CMK (cell line): Measurements from ENCODE around the gene ROBO4.
A peak's percentile ranks its signal among the peaks of the same experiment; 100 is the strongest.

Source experiments
- DNase-seq: peaks from one replicate; pipeline ENCODE4 v3.0.0-alpha.2; 2010; ENCODE audit warnings: low read depth

Gene ROBO4

GRCh38 chr11:124889191-124890091, 8.2 kb downstream of the ROBO4 start:
- no peak for DNase-seq

- DNase-seq: no peak
Measured at GRCh38 chr11:124887667-124888013, 10.0 kb downstream of the ROBO4 start.

GRCh38 chr11:124886978-124887666, 10.5 kb downstream of the ROBO4 start:
- DNase-seq: no peak

GRCh38 chr11:124886476-124886875, 11.2 kb downstream of the ROBO4 start:
- DNase-seq: no peak

- DNase-seq: no peak
Measured at GRCh38 chr11:124884869-124885479, 12.7 kb downstream of the ROBO4 start.

- DNase-seq: no peak
Measured at GRCh38 chr11:124884340-124884739, 13.3 kb downstream of the ROBO4 start.

- DNase-seq: no peak
Measured at GRCh38 chr11:124882339-124883071, 15.2 kb downstream of the ROBO4 start.

- DNase-seq: no peak
Measured at GRCh38 chr11:124880958-124881357, 16.7 kb downstream of the ROBO4 start.

GRCh38 chr11:124880290-124880611, 17.4 kb downstream of the ROBO4 start:
- no peak for DNase-seq

- DNase-seq: no peak
Measured at GRCh38 chr11:124879493-124880289, 18.0 kb downstream of the ROBO4 start.

GRCh38 chr11:124878759-124879492, 18.7 kb downstream of the ROBO4 start:
- no peak for DNase-seq

GRCh38 chr11:124877910-124878758, 19.5 kb downstream of the ROBO4 start:
- DNase-seq: no peak

- no peak for DNase-seq
Measured at GRCh38 chr11:124877631-124877909, 20.1 kb downstream of the ROBO4 start.

- DNase-seq: no peak
Measured at GRCh38 chr11:124876818-124877630, 20.6 kb downstream of the ROBO4 start.

GRCh38 chr11:124875943-124876817, 21.5 kb downstream of the ROBO4 start:
- peak; percentile 88 for DNase-seq

- no peak for DNase-seq
Measured at GRCh38 chr11:124875401-124875800, 22.3 kb downstream of the ROBO4 start.

- no peak for DNase-seq
Measured at GRCh38 chr11:124874571-124875255, 23.0 kb downstream of the ROBO4 start.

GRCh38 chr11:124873951-124874350, 23.7 kb downstream of the ROBO4 start:
- no peak for DNase-seq
